Measurements from ENCODE around the gene SUSD5.

Gene SUSD5

DNA sequence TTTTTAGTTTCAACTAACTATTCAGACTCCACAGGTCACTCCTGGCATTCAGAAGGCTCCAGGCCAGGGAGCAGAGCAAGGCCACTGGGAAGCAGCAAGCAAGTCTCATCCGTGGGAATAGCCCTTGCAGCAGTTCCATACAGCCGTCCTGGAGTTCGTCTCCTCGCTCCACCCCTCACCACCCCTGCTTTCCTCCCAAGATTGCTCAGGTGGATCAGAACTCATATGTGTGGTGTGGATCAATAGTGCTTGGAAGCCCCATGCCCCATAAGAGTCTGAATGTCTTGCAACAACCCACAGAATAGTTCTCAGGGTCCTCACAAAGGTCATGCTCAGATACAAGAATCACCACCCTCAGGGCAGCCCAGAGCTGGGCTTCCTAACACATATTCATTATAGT, 44.5 kb downstream of the SUSD5 start:
- ChIA-PET CTCF (interaction anchor here (1.0 to 1.3 kb wide), 2 partner anchors 11 to 26 kb away, joined by 3 to 4 read pairs; no protein-coding TSS in a partner anchor), POLR2A (no interaction called here)
- TF ChIP-seq, protein P1, sequence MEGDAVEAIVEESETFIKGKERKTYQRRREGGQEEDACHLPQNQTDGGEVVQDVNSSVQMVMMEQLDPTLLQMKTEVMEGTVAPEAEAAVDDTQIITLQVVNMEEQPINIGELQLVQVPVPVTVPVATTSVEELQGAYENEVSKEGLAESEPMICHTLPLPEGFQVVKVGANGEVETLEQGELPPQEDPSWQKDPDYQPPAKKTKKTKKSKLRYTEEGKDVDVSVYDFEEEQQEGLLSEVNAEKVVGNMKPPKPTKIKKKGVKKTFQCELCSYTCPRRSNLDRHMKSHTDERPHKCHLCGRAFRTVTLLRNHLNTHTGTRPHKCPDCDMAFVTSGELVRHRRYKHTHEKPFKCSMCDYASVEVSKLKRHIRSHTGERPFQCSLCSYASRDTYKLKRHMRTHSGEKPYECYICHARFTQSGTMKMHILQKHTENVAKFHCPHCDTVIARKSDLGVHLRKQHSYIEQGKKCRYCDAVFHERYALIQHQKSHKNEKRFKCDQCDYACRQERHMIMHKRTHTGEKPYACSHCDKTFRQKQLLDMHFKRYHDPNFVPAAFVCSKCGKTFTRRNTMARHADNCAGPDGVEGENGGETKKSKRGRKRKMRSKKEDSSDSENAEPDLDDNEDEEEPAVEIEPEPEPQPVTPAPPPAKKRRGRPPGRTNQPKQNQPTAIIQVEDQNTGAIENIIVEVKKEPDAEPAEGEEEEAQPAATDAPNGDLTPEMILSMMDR (IDR thresholded peaks at IDR 0.05; ENCODE audit: control extremely low read depth, extremely low read depth, low read depth, missing control alignments): no peak
- DNase-seq (ENCODE audit: extremely low spot score): no peak

DNA sequence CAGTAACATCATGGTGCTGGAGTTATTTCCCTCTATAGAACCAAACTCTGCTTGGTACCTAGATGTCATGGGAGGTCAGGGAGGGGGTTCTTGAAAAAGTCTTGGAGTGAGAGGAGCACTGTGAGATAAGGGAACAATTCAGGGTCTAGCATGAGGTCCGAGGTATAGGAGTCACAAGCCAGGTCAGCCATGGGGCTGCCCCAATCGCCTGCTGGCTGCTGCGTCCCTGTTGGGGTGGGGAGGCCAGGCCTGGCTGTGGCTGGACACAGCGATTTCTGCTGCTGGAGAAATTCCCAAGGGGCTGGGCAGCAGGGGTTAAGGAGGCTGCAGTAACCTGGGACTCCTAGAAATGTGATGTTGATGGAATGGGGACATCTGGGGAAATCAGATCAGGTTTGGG, 44.9 kb downstream of the SUSD5 start:
- TF ChIP-seq, protein P1 (IDR thresholded peaks at IDR 0.05; ENCODE audit: control extremely low read depth, extremely low read depth, low read depth, missing control alignments): no peak
- no peak for DNase-seq (ENCODE audit: extremely low spot score)
- ChIA-PET POLR2A (no interaction called here), CTCF (interaction anchor here (1.0 to 1.3 kb wide), 2 partner anchors 11 to 199 kb away, joined by 4 read pairs; no protein-coding TSS in a partner anchor)

DNA sequence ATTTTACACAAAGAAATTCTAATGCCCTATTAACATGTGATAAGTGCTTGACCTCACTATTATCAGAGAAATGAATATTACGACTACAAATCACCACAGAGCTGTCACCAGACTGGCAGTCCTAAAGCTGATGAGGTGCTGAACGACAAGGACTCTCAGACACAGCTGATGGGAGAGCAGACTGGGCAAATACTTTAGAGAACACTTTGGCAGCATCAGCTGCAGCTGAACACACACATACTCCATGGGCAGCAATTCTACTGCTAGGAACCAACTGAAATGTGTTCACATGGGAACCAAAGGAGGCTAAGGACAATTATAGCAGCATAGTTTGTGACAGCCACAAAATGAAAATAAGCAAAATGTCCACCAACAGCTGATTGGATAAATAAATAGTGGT, 45.5 kb downstream of the SUSD5 start:
- TF ChIP-seq, protein P1 (IDR thresholded peaks at IDR 0.05; ENCODE audit: control extremely low read depth, extremely low read depth, low read depth, missing control alignments): no peak
- POLR2A ChIA-PET: no interaction called here
- CTCF ChIA-PET: interaction anchor here (1.3 to 1.5 kb wide), 2 partner anchors 17 to 200 kb away, joined by 4 read pairs; no protein-coding TSS in a partner anchor
- DNase-seq (ENCODE audit: extremely low spot score): no peak

DNA sequence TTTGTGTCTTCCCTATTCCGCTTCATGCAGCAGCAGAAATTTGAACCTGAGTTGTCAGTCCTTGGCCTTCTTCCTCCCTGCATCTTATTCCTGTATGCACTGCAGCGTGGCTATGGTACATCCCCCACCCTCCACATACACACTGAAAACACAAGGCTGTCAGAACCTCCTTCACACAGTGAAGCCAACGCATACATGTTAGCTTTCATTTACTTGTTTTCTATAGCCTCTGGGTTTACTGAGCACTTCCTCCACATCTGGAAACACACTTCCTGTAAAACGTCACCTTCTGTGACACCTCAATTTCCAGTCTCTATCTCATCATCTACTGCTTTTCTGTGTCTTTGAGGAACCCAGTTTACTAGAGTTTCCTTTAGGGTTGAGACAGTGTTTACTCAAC, 47.0 kb downstream of the SUSD5 start:
- TF ChIP-seq, protein P1 (IDR thresholded peaks at IDR 0.05; ENCODE audit: control extremely low read depth, extremely low read depth, low read depth, missing control alignments): no peak
- DNase-seq (ENCODE audit: extremely low spot score): no peak
- POLR2A ChIA-PET: no interaction called here
- CTCF ChIA-PET: interaction anchor here (0.5 to 2.4 kb wide), 5 partner anchors 9 to 185 kb away, joined by 3 to 7 read pairs (median 3); no protein-coding TSS in a partner anchor

DNA sequence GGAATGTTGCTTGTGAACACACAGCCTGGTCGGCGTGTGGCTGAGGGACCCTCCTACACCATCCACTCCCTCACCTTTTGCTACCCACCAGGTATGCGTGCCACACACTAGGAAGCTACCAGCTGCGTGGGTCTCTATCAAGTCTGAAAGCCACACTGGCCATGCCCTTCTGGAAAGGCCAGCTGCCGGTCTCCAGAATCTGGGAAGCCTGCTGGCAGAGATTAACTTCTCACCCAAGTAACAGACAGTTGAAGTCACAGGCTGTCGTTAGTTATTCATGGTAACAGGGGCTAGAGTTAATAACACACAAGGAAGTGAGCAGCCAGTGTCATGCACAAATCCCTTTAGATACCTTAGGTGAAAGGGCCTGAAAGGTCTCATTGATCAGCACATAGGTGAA, 48.1 kb downstream of the SUSD5 start:
- DNase-seq (ENCODE audit: extremely low spot score): no peak
- ChIA-PET POLR2A (no interaction called here), CTCF (interaction anchor here (1.3 to 2.4 kb wide), 2 partner anchors 39 to 203 kb away, joined by 3 to 7 read pairs; no protein-coding TSS in a partner anchor)
- TF ChIP-seq, protein P1 (IDR thresholded peaks at IDR 0.05; ENCODE audit: control extremely low read depth, extremely low read depth, low read depth, missing control alignments): no peak

DNA sequence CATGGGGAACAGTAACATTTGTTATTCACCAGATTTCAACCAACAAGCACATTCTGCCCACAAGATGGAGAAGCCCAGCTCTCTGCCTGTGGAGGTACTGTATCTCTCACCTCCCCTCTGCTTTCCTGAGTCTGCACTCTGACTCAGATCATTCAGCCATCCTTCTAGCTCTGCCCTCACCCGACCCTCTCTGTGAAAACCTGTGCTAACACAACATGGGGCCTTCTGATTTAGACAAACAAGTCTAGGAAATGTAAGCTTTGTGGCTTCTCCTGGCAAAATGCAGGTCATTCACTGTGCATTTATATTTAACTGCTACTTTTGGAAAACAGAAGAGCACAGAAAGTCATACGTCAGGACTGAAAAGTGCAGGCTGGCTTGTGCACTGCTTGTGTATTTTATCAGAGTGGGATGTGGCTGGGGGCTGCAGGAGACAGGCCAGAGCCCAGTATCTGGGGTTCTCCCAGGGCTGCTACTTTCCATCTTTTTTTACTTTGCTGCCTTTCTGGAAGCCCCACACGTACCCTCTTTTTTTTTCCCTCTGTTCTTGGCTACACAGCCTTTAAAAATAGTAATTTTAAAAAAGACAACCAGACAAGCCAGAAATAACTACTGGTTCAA, 50.8 kb downstream of the SUSD5 start:
- DNase-seq (ENCODE audit: extremely low spot score): no peak
- ChIA-PET POLR2A (no interaction called here), CTCF (interaction anchor here (0.9 to 1.7 kb wide), 9 partner anchors 9 to 205 kb away, joined by 3 to 7 read pairs (median 3); no protein-coding TSS in a partner anchor)
- TF ChIP-seq, protein P1 (IDR thresholded peaks at IDR 0.05; ENCODE audit: control extremely low read depth, extremely low read depth, low read depth, missing control alignments): no peak

All from GM10248 (cell line).